SK-N-SH treated with all-trans-retinoic acid at 6 μM for 48 hours (cell line): ENCODE measurements around the gene SSR2.
A peak's percentile ranks its signal among the peaks of the same experiment; 100 is the strongest.
"Not testable (repeated sequence)": the region's sequence is repeated elsewhere in the genome, so short reads cannot be mapped to it uniquely, and the experiment has no call there.

ENCODE experiments used
- ATAC-seq: fragments of 200-7000 bp; cut with Tn5 transposase; 3 replicates; pipeline ENCODE4 v1.9.1; 2020; ENCODE audit warnings: mild to moderate bottlenecking, moderate library complexity
- ARNTL ChIP-seq: fragments of 450-650 bp; formaldehyde crosslinking; IDR thresholded peaks from 2 replicates; pipeline ENCODE4 v1.5.0; 2020; ENCODE audit warnings: low read depth, mild to moderate bottlenecking, moderate library complexity, borderline replicate concordance
- BACH2 ChIP-seq: fragments of 250-450 bp; sonication (Bioruptor Pico); IDR thresholded peaks from 2 replicates; pipeline ENCODE4 v1.9.0; 2021; ENCODE audit warnings: mild to moderate bottlenecking, borderline replicate concordance
- ESRRG ChIP-seq: fragments of 250-450 bp; sonication (Bioruptor Pico); IDR thresholded peaks from 2 replicates; pipeline ENCODE4 v1.6.1; 2021; ENCODE audit warnings: mild to moderate bottlenecking
- GLIS3 ChIP-seq: fragments of 250-450 bp; sonication (Bioruptor Pico); IDR thresholded peaks from 2 replicates; pipeline ENCODE4 v1.5.0; 2020; ENCODE audit warnings: mild to moderate bottlenecking, moderate library complexity
- ISL1 ChIP-seq: fragments of 250-450 bp; sonication (Bioruptor Pico); IDR thresholded peaks from 2 replicates; pipeline ENCODE4 v2.1.2; 2022; ENCODE audit warnings: mild to moderate bottlenecking, moderate library complexity
- OSR1 ChIP-seq: fragments of 250-450 bp; sonication (Bioruptor Pico); IDR thresholded peaks from 2 replicates; pipeline ENCODE4 v1.8.0; 2022; ENCODE audit warnings: moderate library complexity, mild to moderate bottlenecking, inconsistent platforms
- PPARA ChIP-seq: fragments of 250-450 bp; sonication (Bioruptor Pico); IDR thresholded peaks from 2 replicates; pipeline ENCODE4 v1.5.0; 2020; ENCODE audit warnings: mild to moderate bottlenecking, borderline replicate concordance
- RARB ChIP-seq: fragments of 250-450 bp; sonication (Bioruptor Pico); IDR thresholded peaks from 2 replicates; pipeline ENCODE4 v1.8.0; 2021; ENCODE audit warnings: mild to moderate bottlenecking, moderate library complexity
- SNAI2 ChIP-seq: fragments of 250-450 bp; sonication (Bioruptor Pico); IDR thresholded peaks from 2 replicates; pipeline ENCODE4 v1.5.0; 2020; ENCODE audit warnings: mild to moderate bottlenecking, moderate library complexity
- TCF4 ChIP-seq: fragments of 250-450 bp; sonication (Bioruptor Pico); IDR thresholded peaks from 2 replicates; pipeline ENCODE4 v1.8.0; 2021; ENCODE audit warnings: mild to moderate bottlenecking, moderate library complexity, borderline replicate concordance
- TOX ChIP-seq: fragments of 250-450 bp; sonication (Bioruptor Pico); IDR thresholded peaks from 2 replicates; pipeline ENCODE4 v1.8.0; 2021; ENCODE audit warnings: mild to moderate bottlenecking, moderate library complexity, borderline replicate concordance
- ZC3H10 ChIP-seq: fragments of 250-450 bp; sonication (Bioruptor Pico); IDR thresholded peaks from 2 replicates; pipeline ENCODE4 v1.5.1; 2021; ENCODE audit warnings: mild to moderate bottlenecking, moderate library complexity
- ZFP3 ChIP-seq: fragments of 250-450 bp; sonication (Bioruptor Pico); IDR thresholded peaks from 2 replicates; pipeline ENCODE4 v1.5.0; 2020; ENCODE audit warnings: mild to moderate bottlenecking, moderate library complexity
- ZFP30 ChIP-seq: fragments of 450-650 bp; formaldehyde crosslinking; IDR thresholded peaks from 2 replicates; pipeline ENCODE4 v1.5.0; 2022; ENCODE audit warnings: mild to moderate bottlenecking, moderate library complexity
- ZNF565 ChIP-seq: fragments of 450-650 bp; formaldehyde crosslinking; conservative IDR thresholded peaks from 2 replicates; pipeline ENCODE4 v1.5.0; 2020; ENCODE audit warnings: low read depth, mild to moderate bottlenecking, moderate library complexity
- ZNF70 ChIP-seq: fragments of 450-650 bp; formaldehyde crosslinking; IDR thresholded peaks from 2 replicates; pipeline ENCODE4 v1.5.0; 2020; ENCODE audit warnings: mild to moderate bottlenecking, moderate library complexity
- ZNF8 ChIP-seq: fragments of 450-650 bp; formaldehyde crosslinking; IDR thresholded peaks from 2 replicates; pipeline ENCODE4 v1.5.0; 2020; ENCODE audit warnings: mild to moderate bottlenecking, moderate library complexity
- TF ChIP-seq, protein P1 (sequence below): fragments of 250-450 bp; sonication (Bioruptor Pico); IDR thresholded peaks from 2 replicates; pipeline ENCODE4 v1.5.1; 2021; ENCODE audit warnings: mild to moderate bottlenecking, moderate library complexity
- TF ChIP-seq, protein P2 (sequence below): fragments of 250-450 bp; sonication (Bioruptor Pico); IDR thresholded peaks from 2 replicates; pipeline ENCODE4 v1.5.0; 2020; ENCODE audit warnings: mild to moderate bottlenecking, moderate library complexity
- TF ChIP-seq, protein P3 (sequence below): fragments of 250-450 bp; sonication (Bioruptor Pico); IDR thresholded peaks from 2 replicates; pipeline ENCODE4 v1.5.1; 2020; ENCODE audit warnings: low read depth, mild to moderate bottlenecking, moderate library complexity
- TF ChIP-seq, protein P4 (sequence below): fragments of 250-450 bp; sonication (Bioruptor Pico); IDR thresholded peaks from 2 replicates; pipeline ENCODE4 v1.8.0; 2021; ENCODE audit warnings: low read depth, mild to moderate bottlenecking, moderate library complexity, borderline replicate concordance
- TF ChIP-seq, protein P5 (sequence below): fragments of 250-450 bp; sonication (Bioruptor Pico); IDR thresholded peaks from 2 replicates; pipeline ENCODE4 v1.8.0; 2020; ENCODE audit warnings: mild to moderate bottlenecking, moderate library complexity, borderline replicate concordance

Gene SSR2

DNA sequence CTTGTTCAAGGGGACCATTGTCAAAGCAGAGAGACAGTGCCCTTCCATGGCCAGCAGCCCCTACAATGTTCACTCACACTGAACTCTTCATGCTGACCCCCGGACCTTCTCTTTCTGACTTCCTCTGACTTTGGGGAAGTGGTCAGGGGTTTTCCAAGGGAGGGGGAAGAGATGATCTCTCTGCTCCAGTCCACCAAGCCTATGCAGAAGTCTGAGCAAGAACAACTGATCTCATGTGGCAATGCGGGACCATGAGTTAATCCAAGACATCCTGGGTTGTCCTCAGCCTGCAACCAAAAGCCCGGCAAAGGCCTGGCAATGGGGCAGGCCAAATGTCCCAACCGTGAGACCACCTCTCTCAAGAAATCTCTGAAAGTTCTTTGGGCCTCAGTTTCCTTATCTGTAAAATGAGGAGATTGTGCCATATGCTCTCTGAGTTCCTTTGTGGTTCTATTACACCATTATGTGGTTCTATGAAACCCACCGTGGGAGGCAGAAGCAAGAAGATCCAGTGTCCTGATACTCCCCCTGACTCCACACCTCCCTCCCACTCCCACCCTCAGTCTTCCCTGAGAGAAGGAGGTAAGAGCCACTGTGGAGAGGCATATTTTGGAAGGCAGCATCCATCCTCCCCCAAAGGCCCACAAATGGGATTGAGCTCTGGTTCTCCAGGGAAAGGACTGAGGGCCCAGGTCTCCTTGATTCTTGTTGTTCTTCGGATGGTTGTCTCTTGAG, 30.6 kb downstream of the SSR2 start:
- ATAC-seq: no peak

DNA sequence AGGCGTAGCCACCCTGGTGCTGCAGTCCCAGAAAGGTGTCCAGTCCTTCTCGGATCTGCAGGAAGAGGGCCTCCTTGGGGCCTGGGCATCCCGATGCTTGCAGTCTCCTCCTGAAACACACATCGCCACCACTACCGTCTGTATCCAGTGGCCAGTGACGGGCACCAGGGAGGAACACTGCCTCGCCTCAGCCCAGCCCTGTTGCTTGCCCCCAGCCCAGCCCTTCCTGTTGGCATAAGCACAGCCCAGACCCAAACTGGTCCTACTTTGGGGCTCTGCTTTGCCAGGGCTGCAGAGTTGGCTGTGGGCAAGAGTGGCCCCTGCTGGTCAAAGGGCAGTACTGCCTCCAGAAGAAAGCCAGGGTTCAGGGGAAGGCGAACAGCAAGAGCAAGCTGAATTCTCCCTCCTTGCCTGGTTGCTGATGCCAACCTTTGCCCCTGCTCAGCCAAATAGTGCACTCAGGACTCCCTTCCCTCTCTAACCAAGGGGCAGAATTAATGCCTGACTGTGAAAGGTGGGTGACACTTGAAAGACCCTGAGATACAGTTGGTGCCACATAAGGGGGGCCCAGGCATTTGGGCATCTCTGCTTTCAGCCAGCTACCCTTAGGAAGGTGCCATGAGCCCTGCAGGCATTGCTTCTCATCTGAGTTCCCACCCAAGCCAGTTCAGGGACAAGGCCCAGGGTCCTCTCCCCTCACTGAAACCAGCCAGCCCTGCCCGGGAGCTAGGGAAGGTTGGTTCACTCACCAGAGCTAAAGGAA, 31.3 kb downstream of the SSR2 start:
- peak; percentile 97 for ATAC-seq
- TF ChIP-seq SNAI2 (CRISPR knock-in tag) (no peak), ARNTL (CRISPR knock-in tag) (no peak), GLIS3 (CRISPR knock-in tag) (no peak), ZC3H10 (no peak), ESRRG (no peak), PPARA (CRISPR knock-in tag) (no peak)
- TF ChIP-seq, protein P1, sequence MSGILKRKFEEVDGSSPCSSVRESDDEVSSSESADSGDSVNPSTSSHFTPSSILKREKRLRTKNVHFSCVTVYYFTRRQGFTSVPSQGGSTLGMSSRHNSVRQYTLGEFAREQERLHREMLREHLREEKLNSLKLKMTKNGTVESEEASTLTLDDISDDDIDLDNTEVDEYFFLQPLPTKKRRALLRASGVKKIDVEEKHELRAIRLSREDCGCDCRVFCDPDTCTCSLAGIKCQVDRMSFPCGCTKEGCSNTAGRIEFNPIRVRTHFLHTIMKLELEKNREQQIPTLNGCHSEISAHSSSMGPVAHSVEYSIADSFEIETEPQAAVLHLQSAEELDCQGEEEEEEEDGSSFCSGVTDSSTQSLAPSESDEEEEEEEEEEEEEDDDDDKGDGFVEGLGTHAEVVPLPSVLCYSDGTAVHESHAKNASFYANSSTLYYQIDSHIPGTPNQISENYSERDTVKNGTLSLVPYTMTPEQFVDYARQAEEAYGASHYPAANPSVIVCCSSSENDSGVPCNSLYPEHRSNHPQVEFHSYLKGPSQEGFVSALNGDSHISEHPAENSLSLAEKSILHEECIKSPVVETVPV: no peak
- TF ChIP-seq, protein P2, sequence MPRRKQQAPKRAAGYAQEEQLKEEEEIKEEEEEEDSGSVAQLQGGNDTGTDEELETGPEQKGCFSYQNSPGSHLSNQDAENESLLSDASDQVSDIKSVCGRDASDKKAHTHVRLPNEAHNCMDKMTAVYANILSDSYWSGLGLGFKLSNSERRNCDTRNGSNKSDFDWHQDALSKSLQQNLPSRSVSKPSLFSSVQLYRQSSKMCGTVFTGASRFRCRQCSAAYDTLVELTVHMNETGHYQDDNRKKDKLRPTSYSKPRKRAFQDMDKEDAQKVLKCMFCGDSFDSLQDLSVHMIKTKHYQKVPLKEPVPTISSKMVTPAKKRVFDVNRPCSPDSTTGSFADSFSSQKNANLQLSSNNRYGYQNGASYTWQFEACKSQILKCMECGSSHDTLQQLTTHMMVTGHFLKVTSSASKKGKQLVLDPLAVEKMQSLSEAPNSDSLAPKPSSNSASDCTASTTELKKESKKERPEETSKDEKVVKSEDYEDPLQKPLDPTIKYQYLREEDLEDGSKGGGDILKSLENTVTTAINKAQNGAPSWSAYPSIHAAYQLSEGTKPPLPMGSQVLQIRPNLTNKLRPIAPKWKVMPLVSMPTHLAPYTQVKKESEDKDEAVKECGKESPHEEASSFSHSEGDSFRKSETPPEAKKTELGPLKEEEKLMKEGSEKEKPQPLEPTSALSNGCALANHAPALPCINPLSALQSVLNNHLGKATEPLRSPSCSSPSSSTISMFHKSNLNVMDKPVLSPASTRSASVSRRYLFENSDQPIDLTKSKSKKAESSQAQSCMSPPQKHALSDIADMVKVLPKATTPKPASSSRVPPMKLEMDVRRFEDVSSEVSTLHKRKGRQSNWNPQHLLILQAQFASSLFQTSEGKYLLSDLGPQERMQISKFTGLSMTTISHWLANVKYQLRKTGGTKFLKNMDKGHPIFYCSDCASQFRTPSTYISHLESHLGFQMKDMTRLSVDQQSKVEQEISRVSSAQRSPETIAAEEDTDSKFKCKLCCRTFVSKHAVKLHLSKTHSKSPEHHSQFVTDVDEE (CRISPR knock-in tag): no peak
- TF ChIP-seq, protein P3, sequence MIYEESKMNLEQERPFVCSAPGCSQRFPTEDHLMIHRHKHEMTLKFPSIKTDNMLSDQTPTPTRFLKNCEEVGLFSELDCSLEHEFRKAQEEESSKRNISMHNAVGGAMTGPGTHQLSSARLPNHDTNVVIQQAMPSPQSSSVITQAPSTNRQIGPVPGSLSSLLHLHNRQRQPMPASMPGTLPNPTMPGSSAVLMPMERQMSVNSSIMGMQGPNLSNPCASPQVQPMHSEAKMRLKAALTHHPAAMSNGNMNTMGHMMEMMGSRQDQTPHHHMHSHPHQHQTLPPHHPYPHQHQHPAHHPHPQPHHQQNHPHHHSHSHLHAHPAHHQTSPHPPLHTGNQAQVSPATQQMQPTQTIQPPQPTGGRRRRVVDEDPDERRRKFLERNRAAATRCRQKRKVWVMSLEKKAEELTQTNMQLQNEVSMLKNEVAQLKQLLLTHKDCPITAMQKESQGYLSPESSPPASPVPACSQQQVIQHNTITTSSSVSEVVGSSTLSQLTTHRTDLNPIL (CRISPR knock-in tag): no peak

More for the DNA sequence above, 30.6 kb downstream of the SSR2 start:
- TF ChIP-seq TCF4 (no peak), BACH2 (CRISPR knock-in tag) (no peak), ZFP3 (CRISPR knock-in tag) (no peak), RARB (CRISPR knock-in tag) (no peak), ZNF565 (CRISPR knock-in tag) (no peak), GLIS3 (CRISPR knock-in tag) (no peak), PPARA (CRISPR knock-in tag) (no peak), OSR1 (CRISPR knock-in tag) (no peak), ARNTL (CRISPR knock-in tag) (no peak), TOX (CRISPR knock-in tag) (no peak), ZNF70 (CRISPR knock-in tag) (no peak), ZNF8 (no peak), ZFP30 (CRISPR knock-in tag) (no peak), ISL1 (CRISPR knock-in tag) (no peak), ESRRG (no peak)
- TF ChIP-seq, protein P4, sequence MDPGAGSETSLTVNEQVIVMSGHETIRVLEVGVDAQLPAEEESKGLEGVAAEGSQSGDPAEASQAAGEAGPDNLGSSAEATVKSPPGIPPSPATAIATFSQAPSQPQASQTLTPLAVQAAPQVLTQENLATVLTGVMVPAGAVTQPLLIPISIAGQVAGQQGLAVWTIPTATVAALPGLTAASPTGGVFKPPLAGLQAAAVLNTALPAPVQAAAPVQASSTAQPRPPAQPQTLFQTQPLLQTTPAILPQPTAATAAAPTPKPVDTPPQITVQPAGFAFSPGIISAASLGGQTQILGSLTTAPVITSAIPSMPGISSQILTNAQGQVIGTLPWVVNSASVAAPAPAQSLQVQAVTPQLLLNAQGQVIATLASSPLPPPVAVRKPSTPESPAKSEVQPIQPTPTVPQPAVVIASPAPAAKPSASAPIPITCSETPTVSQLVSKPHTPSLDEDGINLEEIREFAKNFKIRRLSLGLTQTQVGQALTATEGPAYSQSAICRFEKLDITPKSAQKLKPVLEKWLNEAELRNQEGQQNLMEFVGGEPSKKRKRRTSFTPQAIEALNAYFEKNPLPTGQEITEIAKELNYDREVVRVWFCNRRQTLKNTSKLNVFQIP (CRISPR knock-in tag): no peak
- TF ChIP-seq, protein P5, sequence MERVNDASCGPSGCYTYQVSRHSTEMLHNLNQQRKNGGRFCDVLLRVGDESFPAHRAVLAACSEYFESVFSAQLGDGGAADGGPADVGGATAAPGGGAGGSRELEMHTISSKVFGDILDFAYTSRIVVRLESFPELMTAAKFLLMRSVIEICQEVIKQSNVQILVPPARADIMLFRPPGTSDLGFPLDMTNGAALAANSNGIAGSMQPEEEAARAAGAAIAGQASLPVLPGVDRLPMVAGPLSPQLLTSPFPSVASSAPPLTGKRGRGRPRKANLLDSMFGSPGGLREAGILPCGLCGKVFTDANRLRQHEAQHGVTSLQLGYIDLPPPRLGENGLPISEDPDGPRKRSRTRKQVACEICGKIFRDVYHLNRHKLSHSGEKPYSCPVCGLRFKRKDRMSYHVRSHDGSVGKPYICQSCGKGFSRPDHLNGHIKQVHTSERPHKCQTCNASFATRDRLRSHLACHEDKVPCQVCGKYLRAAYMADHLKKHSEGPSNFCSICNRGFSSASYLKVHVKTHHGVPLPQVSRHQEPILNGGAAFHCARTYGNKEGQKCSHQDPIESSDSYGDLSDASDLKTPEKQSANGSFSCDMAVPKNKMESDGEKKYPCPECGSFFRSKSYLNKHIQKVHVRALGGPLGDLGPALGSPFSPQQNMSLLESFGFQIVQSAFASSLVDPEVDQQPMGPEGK (CRISPR knock-in tag): no peak
- TF ChIP-seq, protein P1: no peak
- TF ChIP-seq, protein P3 (CRISPR knock-in tag): no peak

DNA sequence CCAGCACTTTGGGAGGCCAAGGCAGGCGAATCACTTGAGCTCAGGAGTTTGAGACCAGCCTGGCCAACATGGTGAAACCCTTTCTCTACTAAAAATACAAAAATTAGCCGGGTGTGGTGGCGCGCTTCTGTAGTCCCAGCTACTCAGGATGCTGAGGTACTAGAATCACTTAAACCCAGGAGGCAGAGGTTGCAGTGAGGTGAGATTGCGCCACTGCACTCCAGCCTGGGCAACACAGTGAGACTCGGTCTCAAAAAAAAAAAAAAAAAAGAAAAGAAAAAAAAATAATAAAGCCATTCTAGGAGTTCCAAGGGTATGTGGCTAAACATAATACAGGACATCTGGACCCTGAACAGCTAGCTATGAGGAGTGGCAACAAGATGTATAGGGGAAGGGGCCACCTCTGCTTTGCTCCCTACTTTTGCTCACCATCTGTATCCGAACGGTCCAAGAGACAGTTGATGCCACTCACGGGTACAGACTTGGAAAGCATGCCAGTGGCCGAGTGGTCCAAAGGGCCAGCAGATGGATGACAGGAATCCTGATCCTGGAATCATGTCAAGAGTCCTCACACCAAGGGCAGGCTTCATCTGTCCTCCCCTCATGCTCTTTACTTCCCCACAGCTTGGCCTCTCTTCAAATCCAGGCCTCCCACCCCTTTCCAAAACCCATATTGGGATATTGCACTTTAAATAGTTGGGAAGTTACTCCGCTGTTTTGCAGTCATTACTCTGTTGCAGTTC, 35.7 kb downstream of the SSR2 start:
- ATAC-seq: not testable (repeated sequence)
